Measurements from ENCODE around the gene CNN2.
A peak's percentile ranks its signal among the peaks of the same experiment; 100 is the strongest.

Gene CNN2

DNA sequence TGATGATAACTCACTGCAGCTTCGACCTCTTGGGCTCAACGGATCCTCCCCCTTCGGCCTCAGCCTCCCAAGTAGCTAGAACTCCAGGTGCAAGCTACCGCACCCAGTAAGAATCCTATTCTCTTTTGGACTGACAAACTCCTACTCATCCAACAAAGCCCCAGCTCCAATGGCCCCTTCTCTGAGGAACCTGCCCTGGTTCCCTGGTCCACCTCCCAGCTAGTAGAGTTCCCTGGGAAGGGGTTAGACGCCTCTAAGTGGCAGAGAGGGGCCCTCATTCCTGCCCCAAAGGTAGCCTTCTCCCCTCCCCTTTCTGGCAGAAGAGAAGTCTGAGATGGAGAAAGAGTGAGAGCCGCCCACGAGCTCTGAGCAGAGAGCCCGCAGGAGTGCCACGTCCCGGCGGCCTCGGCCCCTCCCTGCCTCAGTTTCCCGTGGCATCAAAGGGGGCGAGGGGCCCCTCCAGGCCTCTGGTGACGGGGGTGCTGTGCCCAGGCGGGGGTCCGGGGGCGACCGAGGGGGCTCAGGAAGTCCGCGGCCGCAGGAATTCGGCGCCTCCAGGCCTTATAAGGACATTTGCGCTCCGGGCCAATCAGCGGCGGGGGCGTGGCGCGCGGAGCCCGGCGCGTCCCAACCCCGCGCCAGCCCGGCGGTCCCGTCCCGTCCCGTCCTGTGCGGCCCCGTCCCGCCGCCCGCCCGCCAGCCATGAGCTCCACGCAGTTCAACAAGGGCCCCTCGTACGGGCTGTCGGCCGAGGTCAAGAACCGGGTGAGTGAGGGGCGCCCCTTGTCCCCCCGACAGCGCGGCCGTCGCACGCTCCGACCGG lies at the start of gene CNN2:
TSS of gene CNN2 (plus strand) at position 649 of the 823 bp plus-strand sequence. CDS start at position 703, 54 bp downstream.
- DNase-seq (ENCODE audit: low read depth, low spot score): no peak

GRCh38 chr19:977058-977464 lies 49.3 kb upstream of the CNN2 start:
- no peak for DNase-seq (ENCODE audit: low read depth, low spot score)

- no peak for DNase-seq (ENCODE audit: low read depth, low spot score)
Measured at GRCh38 chr19:979318-979741, 47.1 kb upstream of the CNN2 start.

DNA sequence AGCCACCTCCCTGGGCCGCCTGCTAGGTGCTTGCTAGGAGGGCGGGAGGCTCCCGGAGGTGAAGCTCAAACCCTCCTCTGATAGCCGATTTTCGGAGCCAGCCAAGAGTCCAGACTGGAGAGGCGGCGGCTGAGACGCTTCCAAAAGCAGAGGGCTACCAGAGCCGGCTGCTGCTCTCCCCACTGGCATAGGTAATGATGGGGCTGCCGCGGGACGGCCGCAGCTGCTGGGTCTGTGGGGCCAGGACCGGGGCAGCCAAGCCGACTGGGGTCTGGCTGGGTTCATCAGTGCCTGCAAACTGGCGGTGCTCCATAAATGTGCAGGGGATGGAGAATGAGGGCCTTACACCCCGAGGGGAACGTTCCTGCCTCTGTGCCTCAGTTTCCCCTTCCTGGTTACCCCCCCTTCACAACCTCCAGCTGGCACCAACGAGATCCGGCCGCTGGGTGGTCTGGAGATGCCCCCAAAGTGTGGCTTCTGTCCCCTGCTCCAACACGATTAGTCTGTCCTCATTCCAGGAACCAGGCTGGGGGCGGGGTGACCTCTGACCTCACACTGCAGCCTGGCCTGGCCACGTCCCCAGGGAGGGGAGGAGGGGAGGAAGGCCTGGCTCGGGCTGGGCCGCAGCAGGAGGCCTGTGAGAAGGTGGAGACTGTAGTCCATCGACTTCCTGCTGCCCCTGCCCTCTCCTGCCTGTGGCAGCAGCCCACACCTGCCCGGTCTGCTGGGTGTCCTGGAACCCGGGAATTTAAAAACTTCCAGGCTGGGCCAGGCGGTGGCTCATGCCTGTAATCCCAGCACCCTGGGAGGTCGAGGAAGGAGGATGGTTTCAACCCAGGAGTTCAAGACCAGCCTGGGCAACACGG lies 46.0 kb upstream of the CNN2 start:
- no peak for DNase-seq (ENCODE audit: low read depth, low spot score)

DNA sequence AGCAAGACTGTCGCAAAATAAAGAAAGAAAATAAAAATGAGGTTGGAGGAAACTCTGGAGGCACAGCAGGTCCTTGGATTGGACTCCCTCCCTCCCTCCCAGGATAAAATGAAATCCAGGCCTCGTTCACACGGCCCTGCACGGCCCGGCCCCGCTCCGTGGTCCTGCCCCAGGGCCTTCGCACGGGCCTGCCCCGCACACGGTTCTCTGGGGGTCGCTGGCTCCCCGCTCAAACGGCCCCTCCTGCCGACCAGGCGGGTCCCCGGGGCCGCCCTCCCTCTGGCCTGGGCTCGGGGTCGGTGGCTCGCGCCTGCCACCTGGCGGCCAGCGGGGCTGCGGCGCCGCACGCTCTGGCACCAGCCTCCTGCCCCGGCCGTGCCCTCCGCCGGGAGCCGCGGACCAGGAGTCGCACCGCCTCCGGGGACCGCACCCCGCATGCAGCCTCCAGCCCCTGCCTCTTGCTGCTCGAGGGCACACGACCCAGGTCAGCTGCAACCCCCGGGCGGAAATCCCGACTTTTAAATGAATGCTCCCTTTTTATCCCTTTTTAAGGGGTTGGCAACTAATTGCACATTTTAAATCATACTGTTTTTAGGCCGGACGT lies 43.7 kb upstream of the CNN2 start:
- DNase-seq (ENCODE audit: low read depth, low spot score): peak; percentile 48

DNA sequence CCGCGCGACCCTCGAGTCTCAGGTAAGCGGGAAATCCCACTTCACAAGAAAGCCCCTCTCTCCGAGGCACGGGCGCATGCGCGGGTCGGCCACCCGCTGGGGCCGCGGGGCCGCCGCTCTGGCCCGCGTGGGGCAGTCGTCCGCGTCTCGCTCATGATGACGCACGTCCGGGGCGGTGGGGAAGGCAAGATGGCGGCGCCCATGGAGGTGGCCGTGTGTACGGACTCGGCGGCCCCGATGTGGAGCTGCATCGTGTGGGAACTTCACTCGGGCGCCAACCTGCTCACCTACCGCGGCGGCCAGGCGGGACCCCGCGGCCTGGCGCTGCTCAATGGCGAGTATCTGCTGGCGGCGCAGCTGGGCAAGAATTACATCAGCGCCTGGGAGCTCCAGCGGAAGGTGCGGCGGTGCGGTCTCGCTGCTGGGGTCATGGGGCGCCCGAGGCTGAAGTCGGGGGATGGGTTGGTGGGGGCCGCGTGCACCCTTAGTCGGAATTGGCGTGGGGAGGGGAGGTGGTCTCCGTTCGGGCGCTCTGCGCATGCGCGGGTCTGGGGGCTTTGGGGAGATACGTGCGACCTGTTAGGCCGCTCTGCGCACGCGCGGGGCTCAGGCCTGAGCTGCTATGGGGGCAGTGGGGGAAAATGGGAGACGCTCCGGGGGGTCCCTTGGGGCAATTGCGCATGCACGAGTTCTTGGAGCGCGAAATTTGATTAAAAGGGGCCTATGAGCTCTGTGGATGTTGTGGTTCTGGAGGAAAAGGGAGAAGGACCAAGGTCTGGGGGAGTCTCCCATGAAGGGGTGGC lies 42.0 kb upstream of the CNN2 start, which contains the start of gene WDR18:
TSS of gene WDR18 (plus strand) at position 181 of the 803 bp plus-strand sequence. CDS start at position 190, 9 bp downstream.
- DNase-seq (ENCODE audit: low read depth, low spot score): peak; percentile 89

- DNase-seq (ENCODE audit: low read depth, low spot score): no peak
Measured at GRCh38 chr19:986083-986482, 40.3 kb upstream of the CNN2 start.

- no peak for DNase-seq (ENCODE audit: low read depth, low spot score)
Measured at GRCh38 chr19:988081-988480, 38.3 kb upstream of the CNN2 start.

DNA sequence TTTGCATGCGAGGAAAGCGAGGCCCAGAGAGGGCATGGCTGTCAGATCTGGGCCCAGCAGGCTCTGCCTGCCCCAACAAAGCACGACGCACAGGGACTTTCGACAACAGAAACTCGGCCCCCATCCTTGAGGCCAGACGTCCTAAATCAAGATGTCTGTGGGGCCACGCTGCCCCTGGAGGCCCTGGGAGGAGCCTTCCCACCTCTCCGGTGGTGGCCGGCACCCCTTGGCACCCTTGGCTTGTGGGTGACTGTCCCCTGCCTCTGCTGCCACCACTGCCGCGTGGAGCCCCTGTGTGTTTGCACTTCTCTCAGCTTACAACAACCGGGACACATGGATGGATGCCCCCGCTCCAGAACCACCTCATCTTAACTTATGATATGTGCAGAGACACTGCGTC lies 37.9 kb upstream of the CNN2 start:
- DNase-seq (ENCODE audit: low read depth, low spot score): no peak

GRCh38 chr19:989381-990081 lies 36.9 kb upstream of the CNN2 start:
- DNase-seq (ENCODE audit: low read depth, low spot score): no peak

- no peak for DNase-seq (ENCODE audit: low read depth, low spot score)
Measured at GRCh38 chr19:990119-990571, 36.3 kb upstream of the CNN2 start.

- DNase-seq (ENCODE audit: low read depth, low spot score): no peak
Measured at GRCh38 chr19:990746-991145, 35.7 kb upstream of the CNN2 start.

DNA sequence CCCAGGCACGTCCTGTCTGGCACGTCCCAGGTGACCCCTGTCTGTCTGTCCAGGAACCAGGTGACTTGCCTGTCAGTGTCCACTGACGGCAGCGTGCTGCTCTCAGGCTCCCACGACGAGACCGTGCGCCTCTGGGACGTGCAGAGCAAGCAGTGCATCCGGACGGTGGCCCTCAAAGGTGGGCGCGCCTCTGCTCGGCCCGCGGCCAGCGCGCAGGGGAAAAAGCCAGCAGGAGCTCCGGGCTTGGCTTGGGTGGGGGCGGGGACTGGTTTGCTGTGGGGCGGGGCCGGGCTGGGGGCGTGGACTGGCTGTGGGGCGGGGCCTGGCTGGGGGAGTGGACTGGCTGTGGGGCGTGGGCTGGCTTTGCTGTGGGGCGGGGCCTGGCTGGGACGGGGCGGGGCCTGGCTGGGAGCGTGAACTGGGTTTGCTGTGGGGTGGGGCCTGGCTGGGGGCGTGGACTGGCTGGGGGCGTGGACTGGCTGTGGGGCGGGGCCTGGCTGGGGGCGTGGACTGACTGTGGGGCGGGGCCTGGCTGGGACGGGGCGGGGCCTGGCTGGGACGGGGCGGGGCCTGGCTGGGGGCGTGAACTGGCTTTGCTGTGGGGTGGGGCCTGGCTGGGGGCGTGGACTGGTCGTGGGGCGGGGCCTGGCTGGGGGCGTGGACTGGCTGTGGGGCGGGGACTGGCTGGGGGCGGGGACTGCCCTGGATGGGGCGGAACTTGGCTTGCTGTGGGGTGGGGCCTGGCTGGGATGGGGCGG lies 35.1 kb upstream of the CNN2 start:
- DNase-seq (ENCODE audit: low read depth, low spot score): peak; percentile 22

DNA sequence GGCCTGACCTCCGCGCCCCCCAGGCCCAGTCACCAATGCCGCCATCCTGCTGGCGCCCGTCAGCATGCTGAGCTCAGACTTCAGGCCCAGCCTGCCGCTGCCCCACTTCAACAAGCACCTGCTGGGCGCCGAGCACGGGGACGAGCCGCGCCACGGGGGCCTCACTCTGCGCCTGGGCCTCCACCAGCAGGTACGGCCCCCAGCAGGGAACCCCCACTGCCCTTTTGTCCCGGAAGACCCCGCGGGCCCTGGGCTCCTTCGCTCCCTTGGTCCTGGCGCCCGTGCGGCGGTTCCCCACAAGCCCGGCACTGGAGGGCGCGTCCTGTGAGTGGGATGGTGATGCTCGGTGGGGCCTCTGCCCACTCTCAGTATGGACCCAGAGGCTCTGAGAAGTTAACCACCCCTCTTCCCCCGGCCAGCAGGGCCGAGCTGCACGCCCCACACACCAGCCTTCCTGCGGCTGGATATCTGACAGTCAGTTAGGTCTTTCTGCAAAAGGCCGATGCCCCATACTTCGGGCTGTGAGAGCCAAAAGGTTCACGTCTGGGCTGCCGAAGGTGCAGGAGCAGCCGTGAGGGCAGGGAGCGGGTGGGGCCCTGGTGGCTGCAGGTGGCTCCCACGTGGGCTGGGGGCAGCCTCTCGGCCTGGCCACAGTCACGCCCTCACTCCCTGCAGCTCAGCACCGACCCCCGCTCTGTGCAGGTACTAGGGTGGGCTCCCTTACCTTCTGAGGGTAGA lies 34.3 kb upstream of the CNN2 start:
- DNase-seq (ENCODE audit: low read depth, low spot score): no peak

DNA sequence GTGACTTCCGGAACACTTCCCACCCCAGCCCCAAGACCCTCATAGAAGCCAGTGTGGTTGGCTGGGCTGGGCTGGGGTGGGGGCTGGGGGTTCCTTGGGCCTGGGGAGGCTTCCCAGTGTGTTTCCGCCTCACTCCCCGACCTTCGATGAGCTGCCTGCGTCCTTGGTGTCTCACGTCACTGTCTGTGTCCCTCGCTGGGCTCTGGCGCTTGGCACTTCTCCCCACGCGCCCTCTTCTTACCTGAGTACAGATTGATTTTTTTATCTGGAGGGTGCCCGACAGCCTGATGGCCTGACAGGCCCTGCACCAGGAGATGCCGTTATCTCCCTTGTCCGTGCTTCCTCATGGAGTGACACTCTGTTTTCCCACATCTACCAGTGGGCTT lies 33.7 kb upstream of the CNN2 start:
- DNase-seq (ENCODE audit: low read depth, low spot score): no peak

DNA sequence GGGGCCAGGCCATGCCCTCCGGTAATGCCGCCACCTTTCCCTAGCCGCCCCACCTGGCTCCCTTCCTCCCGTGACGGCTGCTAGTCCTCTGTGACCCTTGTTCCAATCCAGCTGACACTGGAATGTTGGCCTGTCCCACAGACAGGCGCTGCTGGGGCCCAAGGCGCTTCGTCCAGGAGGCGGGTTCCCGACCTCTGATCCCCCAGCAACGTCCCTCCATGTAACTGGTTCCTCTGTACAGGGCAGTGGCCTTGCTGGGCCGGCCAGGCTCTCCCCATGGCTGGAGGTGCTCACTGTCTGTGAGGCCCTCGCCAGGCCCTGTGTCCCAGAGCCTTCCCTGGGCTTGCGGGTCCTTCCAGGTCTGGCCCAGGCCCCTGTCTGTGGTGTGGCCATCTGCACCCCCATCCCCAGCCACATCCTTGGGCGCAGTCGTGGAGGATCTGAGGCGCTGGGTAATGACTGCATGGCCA lies 33.0 kb upstream of the CNN2 start:
- DNase-seq (ENCODE audit: low read depth, low spot score): no peak

DNA sequence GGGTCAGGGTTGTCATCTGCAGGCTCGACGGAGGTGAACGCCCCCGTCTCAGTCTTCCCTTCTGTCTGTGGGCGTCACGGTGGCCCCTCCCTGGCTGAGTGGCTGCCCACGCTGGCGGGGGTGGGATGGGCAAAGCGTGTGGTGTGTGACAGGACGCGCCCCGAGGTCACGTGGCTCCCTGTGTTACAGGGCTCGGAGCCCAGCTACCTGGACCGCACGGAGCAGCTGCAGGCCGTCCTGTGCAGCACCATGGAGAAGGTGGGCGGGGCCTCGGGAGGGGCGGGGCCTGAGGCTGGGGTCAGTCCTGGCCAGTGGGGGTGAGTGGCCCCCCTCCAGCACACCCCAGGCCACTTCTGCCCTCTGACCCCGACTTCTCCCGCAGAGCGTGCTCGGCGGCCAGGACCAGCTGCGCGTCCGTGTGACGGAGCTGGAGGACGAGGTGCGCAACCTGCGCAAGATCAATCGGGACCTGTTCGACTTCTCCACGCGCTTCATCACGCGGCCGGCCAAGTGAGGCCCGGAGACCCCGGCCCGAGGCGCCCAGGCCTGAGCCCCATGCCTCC lies 32.5 kb upstream of the CNN2 start:
- DNase-seq (ENCODE audit: low read depth, low spot score): no peak

DNA sequence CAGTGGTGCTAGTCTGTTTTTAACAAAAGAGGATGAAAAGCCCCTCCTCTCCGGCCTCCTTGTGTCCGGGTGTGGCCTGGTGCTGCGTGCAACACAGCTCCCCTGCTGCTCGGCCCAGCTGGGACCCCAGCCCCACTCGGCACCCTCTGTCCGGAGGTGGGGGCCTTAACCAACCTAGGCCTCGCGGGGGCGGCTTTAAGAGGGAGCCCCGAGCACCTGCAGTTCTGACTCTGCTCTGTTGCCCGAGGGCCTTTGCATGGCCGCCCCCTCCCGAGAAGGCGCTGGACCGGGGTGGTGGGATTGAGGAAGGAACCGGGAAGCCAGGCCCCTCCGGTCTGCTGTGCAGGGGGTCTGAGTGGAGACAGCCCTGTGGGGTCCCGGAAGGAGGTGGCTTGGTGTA lies 31.9 kb upstream of the CNN2 start:
- no peak for DNase-seq (ENCODE audit: low read depth, low spot score)
